Gastrocnemius medialis (tissue), 4 donors: ENCODE results near the gene MTX3. TPM values are rescaled to one million over a fixed set of nuclear protein-coding genes. Genes with fewer than 3 reads are reported as not detected.

Experiments used
- ATAC-seq, 2 donors: fragments of 150-250 bp; one replicate each; pipeline ENCODE4 v1.9.1; 2016
- DNase-seq, 2 donors: peaks; one replicate each; pipeline ENCODE4 v3.0.0-alpha.2; 2019
- H3K27ac ChIP-seq, 4 donors: fragments of 200-600 bp; sonication (generic); 1 replicate in 1 of 4; 2 replicates in 3 of 4; pipeline ENCODE4 v1.5.1; 2016 to 2018; ENCODE audit warnings: mild to moderate bottlenecking in 2 of 4, moderate library complexity in 1 of 4
- H3K27me3 ChIP-seq, 3 donors: fragments of 200-600 bp; sonication (generic) in 2 of 3; 1 replicate in 1 of 3; 2 replicates in 2 of 3; pipeline versions ENCODE4 v1.5.1 to v1.6.0; 2016 to 2019; ENCODE audit warnings: mild to moderate bottlenecking in 1 of 3, moderate library complexity in 1 of 3
- H3K36me3 ChIP-seq, 2 donors: fragments of 200-600 bp; sonication (generic) in 1 of 2; one replicate each; pipeline ENCODE4 v1.5.1; 2017 to 2018
- H3K4me1 ChIP-seq, 2 donors: fragments of 200-600 bp; sonication (generic) in 1 of 2; one replicate each; pipeline ENCODE4 v1.5.1; 2016 to 2017; ENCODE audit warnings: mild to moderate bottlenecking in 2 of 2
- H3K4me3 ChIP-seq, 4 donors: fragments of 200-600 bp; sonication (generic) in 3 of 4; 1 replicate in 1 of 4; 2 replicates in 3 of 4; pipeline ENCODE4 v1.5.1; 2016 to 2019; ENCODE audit warnings: mild to moderate bottlenecking in 2 of 4
- H3K9me3 ChIP-seq, 3 donors: fragments of 200-600 bp; sonication (generic) in 2 of 3; 1 replicate in 1 of 3; 2 replicates in 2 of 3; pipeline ENCODE4 v1.5.1; 2016 to 2019
- POLR2A ChIP-seq, 2 donors: fragments of 450-650 bp; IDR thresholded peaks; one replicate each; pipeline ENCODE4 v1.6.1; 2017; ENCODE audit warnings: antibody characterized with exemption in 2 of 2, mild to moderate bottlenecking in 2 of 2, moderate library complexity in 2 of 2
- in situ Hi-C, 4 donors: fragments of 200-750 bp; cut with MboI; loops; one replicate each; pipeline versions ENCODE4 v1.15.0 to v1.8.0; 2017; ENCODE audit warnings: low sequenced_read_pairs in 4 of 4
- intact Hi-C: fragments of 100-400 bp; cut with DNase I; formaldehyde crosslinking; loops from one replicate; pipeline ENCODE4 v1.15.1; 2023; ENCODE audit warnings: low total_unique reads
- total RNA-seq, 4 donors: library from RNA; depleted of rRNA; stranded (reverse); fragments of >200 nt; gene quantifications; one replicate each; pipeline versions ENCODE4 v1.1.0 to v1.2.3, GENCODE V29; 2016
- TF ChIP-seq, protein P1 (sequence below), 5 experiments: fragments of 450-650 bp in 3 of 5; fragments of 200-600 bp in 2 of 5; sonication (generic) in 2 of 5; IDR thresholded peaks in 4 of 5; conservative IDR thresholded peaks in 1 of 5; 1 replicate in 4 of 5; 2 replicates in 1 of 5; pipeline ENCODE4 v1.5.1; 2016 to 2019; ENCODE audit warnings: antibody characterized with exemption in 5 of 5, mild to moderate bottlenecking in 3 of 5, moderate library complexity in 3 of 5

MTX3 gene
- total RNA-seq, 4 donors from 2014 or later = 8.2 to 29.3 (median 10.8) TPM

DNA sequence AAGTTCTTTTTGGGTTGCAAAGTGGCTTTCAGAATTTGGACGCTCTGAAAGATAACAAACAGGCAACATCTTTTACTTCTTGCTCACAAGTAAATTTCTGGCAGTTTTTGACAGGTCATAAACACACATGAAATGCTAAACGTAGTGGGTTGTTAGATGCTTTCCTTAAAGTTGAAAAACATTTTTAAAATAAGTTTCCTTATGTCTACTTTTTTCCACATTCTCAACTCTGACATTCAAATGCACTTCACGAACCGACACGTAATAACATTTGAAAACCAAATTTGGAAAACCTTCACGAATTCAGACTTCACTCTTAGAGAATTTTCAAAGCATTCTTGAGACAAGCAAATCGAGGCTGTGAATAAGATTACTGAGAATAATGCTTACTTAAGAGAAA lies 26.9 kb downstream of the MTX3 start:
- intact Hi-C loops (loop anchor here (10.0 kb wide), 1 partner anchor 89 kb away; no protein-coding TSS in a partner anchor), in situ Hi-C loops (no loop called here)
- TF ChIP-seq, protein P1, sequence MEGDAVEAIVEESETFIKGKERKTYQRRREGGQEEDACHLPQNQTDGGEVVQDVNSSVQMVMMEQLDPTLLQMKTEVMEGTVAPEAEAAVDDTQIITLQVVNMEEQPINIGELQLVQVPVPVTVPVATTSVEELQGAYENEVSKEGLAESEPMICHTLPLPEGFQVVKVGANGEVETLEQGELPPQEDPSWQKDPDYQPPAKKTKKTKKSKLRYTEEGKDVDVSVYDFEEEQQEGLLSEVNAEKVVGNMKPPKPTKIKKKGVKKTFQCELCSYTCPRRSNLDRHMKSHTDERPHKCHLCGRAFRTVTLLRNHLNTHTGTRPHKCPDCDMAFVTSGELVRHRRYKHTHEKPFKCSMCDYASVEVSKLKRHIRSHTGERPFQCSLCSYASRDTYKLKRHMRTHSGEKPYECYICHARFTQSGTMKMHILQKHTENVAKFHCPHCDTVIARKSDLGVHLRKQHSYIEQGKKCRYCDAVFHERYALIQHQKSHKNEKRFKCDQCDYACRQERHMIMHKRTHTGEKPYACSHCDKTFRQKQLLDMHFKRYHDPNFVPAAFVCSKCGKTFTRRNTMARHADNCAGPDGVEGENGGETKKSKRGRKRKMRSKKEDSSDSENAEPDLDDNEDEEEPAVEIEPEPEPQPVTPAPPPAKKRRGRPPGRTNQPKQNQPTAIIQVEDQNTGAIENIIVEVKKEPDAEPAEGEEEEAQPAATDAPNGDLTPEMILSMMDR (IDR thresholded peaks at IDR 0.05 in 4 of 5, conservative IDR thresholded peaks at IDR 0.05 in 1 of 5) = no peak
- TF ChIP-seq POLR2A (IDR thresholded peaks at IDR 0.05) = no peak
- ATAC-seq (no peak), DNase-seq (no peak)
- H3K4me3 ChIP-seq = no peak overlapping the region
- no peaks in the 10 kb centered on the region for H3K9me3 ChIP-seq
- no peak overlapping the region for H3K27ac ChIP-seq
- no peaks in the 10 kb centered on the region for H3K27me3 ChIP-seq
- no peaks in the 10 kb centered on the region for H3K4me1 ChIP-seq
- no peaks in the 10 kb centered on the region for H3K36me3 ChIP-seq

DNA sequence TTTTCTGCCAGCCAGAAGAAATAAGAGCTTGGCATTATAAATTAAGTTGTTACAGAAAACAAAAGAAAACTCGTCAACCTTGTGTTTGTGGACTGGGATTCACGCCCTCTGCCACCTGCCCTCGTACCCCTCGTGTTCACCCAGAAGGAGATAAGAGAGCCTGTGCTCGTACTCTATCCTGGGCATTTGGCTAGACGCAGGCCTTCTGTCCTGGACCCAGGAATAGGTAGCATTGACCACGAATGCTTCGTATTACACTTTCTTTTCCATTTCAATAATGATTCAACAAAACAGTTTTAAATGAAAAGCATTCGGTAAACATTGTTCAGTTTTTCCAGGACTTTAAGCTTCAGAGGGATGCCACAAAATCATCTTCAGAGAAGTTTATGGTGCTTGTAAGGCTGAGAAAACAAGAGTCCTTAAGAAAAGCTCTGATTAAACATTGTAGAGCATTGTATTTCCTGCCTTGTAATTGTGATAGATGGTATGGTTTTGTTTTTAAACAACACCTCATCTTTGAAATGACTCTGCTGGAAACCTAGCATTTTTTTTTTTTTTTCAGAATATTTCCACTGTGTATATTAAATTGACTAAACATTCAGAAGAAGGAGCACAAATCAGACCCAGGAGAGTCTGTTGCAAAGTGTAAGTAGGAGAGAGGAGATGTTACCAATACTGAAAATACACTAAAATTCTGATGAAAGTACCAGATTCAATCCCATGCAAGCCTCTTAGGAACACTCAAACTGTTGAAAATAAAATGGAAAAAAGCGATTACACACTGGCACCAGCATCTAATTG lies 27.6 kb downstream of the MTX3 start:
- H3K27me3 ChIP-seq = no peaks in the 10 kb centered on the region
- no peaks in the 10 kb centered on the region for H3K4me1 ChIP-seq
- no peaks in the 10 kb centered on the region for H3K9me3 ChIP-seq
- no peak overlapping the region for H3K4me3 ChIP-seq
- no peak overlapping the region for H3K27ac ChIP-seq
- ATAC-seq (no peak), DNase-seq (no peak)
- intact Hi-C loops (loop anchor here (10.0 kb wide), 1 partner anchor 89 kb away; no protein-coding TSS in a partner anchor), in situ Hi-C loops (no loop called here)
- H3K36me3 ChIP-seq = no peaks in the 10 kb centered on the region
- TF ChIP-seq, protein P1 (IDR thresholded peaks at IDR 0.05 in 4 of 5, conservative IDR thresholded peaks at IDR 0.05 in 1 of 5) = no peak
- TF ChIP-seq POLR2A (IDR thresholded peaks at IDR 0.05) = no peak

DNA sequence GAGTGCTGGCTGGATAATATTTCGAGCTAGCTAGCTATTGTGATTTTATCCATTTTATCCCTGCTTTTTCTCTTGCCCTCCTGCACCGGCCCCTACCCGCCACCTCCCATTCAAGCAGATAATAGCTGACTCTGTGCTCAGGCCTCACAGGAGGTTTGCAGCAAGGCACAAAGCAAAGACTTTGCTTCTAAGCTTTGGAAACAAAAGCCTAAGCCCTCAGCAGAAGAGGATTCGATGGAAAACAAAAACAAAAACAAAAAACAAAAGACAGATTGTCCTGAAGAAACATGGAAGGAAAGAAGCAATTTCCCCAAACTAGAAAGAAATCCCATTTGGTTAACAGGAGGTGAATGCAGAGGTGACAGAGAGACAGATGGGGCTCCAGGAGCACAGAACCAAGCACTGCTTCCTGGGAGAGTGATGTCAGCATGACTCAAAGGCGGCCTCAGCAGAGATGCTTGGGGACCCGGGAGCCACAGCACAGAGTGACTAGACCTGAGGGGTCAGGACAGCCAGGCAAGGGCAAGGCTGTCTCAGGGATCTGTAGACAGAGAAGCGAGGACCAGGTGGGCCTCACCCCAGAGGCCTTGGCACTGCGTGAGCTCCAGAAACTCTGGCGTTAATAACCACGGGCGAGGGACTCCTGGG lies 28.4 kb downstream of the MTX3 start:
- no peaks in the 10 kb centered on the region for H3K9me3 ChIP-seq
- H3K36me3 ChIP-seq = no peaks in the 10 kb centered on the region
- no peak overlapping the region for H3K27ac ChIP-seq
- H3K4me3 ChIP-seq = no peak overlapping the region
- no peaks in the 10 kb centered on the region for H3K27me3 ChIP-seq
- H3K4me1 ChIP-seq = no peaks in the 10 kb centered on the region
- TF ChIP-seq, protein P1 (IDR thresholded peaks at IDR 0.05 in 4 of 5, conservative IDR thresholded peaks at IDR 0.05 in 1 of 5) = no peak
- no peak for TF ChIP-seq POLR2A (IDR thresholded peaks at IDR 0.05)
- in situ Hi-C loops = no loop called here
- intact Hi-C loops = loop anchor here (10.0 kb wide), 1 partner anchor 88 kb away; no protein-coding TSS in a partner anchor
- ATAC-seq (no peak), DNase-seq (no peak)

DNA sequence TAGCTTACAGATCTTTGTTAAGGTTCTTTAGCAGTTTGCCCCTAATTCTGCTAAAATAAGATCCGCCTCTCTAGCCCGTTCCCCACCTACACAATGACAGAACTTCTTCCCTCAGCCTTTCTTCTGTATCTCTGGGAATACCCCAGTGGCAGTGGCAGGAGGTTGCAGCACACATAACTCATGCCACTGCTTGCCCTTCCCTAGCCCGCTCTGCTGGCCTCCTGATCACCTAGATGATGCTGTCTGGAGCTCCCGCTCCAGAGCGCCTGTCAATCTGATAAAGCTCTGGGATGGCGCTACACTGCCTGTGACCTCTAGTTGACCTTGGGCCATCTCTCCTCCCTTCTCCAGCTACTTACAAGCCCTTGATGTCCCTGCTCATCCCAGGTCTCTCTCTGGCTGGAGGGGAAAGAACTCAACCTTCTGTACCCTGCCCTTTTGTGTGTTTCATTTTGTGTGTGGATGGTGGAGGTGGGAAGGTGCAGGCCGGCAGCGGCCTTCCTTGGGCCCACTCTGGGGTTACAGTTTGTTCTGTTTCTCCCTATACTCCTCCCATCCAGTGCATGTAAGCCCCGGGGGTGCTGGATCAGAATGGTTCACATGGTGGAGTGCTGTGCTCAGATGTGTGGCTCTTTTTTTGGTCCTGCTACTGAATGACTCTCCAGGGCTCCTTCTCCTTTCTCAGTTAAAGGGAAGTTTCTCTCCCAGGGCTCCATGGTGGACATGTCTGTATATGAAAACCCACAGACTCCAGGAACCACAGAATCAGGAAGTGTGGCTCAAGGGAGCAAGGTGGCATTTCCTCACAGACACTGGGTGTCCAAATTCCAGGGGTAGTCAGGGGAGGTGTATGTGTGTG lies 29.1 kb downstream of the MTX3 start:
- ATAC-seq (no peak), DNase-seq (no peak)
- Histone ChIP-seq H3K4me1 (no peaks in the 10 kb centered on the region), H3K9me3 (no peaks in the 10 kb centered on the region), H3K27ac (no peak overlapping the region), H3K4me3 (no peak overlapping the region), H3K27me3 (no peaks in the 10 kb centered on the region), H3K36me3 (no peaks in the 10 kb centered on the region)
- TF ChIP-seq POLR2A (IDR thresholded peaks at IDR 0.05) = no peak
- TF ChIP-seq, protein P1 (IDR thresholded peaks at IDR 0.05 in 4 of 5, conservative IDR thresholded peaks at IDR 0.05 in 1 of 5) = no peak
- intact Hi-C loops = loop anchor here (10.0 kb wide), 1 partner anchor 87 kb away; no protein-coding TSS in a partner anchor
- in situ Hi-C loops = no loop called here
